NCI-H510A (cell line): ENCODE measurements around the gene SETD3.
"Not testable (repeated sequence)": the region's sequence is repeated elsewhere in the genome, so short reads cannot be mapped to it uniquely, and the experiment has no call there.

Source experiments
- DNase-seq: peaks from one replicate; lab custom pipeline; 2025; lab: John Stamatoyannopoulos, UW

Gene SETD3

DNA sequence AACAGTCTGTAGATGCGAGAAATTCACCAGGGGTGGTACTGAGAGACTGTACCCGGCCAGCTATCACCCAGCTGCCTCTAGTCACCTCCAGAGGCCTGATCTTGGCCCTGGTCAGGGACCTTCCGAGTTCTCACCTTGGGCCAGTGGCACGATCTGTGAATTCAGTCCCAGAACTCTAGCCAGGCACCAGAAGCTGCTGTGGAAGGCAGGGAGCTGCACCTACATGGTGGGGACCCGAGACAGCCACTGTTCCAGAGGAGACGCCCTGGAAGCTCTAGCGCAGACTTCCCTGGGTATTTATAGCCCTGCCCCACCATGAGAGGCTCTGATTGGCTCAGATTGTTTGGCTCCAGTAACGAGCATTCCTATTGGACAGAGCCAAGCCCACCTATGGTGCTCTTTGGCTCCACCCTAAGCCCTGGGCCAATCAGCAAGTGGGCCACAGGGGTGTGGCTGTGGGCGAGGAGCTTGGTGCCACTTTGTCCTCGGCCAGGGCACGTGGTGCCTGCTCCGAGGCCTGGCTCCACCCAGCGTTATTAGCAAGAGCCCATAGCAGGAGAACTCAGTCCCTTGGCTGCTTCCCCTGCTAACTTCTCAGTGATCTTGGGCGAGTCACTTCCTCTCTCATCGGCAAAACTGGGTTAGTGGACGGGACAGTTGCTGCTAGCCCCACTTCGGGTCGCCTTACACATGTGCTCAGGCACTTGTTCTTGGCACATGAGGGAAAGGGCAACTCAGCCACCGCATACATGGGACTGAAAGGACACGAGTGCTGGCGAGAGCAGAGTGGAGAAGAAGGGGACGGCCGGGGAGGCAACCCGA, 119.7 kb downstream of the SETD3 start:
- DNase-seq: no peak

DNA sequence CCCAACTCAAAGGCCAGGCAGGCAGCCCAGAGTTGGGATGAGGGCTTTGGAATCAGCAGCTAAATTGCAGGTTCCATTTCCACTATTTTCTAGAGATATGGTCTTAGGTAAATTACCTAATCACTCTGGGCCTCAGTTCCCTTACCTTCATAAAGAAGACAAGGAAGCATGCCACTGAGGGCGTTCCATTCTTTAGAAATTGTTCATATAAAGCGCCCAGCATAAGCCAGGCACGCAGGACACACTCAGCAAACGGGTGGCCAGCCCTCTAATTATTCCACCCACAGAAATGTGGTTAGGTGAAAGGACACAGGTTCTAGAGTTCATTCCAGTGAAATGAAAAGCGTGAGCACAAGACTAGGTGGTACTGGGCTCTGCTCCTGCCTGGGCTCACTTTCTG, 120.8 kb downstream of the SETD3 start:
- no peak for DNase-seq

DNA sequence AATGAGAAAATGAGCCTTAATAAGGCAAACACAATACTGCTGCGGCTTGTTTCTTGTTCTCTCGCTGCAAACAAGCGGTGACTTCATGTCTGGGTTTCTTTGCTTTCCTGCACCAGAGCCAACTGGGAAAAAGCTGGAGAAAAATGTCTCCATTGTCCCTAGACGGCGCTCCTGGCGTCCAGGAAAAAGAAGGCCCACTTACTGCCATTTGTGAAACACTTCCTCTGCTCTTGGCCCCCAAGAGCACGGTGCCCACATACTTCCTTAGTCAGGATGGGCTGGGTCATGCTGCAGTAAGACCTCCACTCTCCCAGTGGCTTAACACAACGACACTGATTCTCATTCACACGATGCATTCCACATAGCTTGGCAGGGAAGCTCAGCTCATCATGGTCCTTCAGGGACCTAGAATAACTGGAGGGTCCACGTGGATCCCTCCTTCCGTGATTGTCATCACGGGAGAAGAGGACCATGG, 122.7 kb downstream of the SETD3 start:
- DNase-seq: no peak

DNA sequence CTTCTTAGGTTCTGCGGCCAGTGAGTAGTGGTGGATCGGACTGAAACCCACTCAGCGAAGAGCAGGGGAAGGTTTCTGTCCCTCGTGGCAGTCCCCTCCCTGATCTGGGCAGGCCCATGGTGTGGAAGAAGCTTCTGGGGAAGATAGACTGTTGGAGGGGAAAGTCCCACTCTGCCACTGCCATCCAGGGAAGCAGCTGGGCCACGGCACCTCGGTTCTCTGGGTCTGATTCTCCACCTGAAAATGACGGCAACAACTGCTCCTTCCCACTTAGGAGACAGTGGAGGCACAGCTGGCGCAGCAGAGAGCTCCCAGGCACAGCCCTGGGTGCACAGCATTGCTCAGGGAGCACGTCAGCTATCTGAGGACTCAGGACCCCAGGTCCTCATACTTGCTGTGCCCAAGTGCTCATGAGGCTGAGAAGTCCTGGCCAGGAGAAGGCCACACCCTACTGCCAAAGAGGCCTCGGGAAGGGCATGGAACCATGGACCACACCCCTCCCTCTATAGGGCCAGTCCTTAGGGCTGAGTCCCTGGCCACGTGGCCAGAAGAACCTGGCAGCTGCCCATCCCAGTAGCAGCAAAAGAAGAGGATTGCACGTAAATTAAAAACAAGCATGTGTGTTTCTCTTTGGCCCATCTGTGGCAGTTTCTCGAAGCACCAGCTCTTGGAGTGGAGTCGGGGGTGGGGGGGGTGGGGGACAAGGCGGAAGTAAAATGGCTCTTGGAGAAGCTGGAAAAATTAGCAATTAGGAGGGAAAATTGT, 123.3 kb downstream of the SETD3 start:
- no peak for DNase-seq

DNA sequence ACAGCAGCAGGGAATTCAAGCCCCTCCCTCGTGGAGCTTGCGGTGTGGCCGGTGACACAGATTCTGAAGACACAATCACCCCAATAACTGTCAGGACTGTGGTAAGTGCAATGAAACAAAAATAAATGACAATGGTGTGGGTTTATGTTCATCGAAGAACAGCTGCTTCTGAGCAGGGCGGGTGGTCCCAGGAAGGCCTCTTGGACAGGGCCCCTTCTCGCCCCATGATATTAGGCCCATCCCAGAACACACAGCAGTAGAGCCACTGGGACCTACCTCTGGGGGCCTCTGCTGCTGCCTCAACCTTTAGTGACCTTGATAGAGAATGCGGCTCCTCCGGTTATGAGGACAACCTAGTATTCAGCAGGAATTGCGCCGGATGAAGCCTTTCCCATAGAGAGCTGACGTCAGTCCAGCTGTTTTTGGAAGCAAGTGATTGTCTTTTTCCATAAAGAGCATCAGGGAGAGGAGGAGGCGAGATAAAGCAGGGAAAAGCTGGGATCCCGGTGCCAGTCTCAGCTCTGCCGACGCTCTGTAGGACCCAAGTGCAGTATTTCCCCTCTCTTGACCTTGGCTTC, 124.5 kb downstream of the SETD3 start:
- no peak for DNase-seq

DNA sequence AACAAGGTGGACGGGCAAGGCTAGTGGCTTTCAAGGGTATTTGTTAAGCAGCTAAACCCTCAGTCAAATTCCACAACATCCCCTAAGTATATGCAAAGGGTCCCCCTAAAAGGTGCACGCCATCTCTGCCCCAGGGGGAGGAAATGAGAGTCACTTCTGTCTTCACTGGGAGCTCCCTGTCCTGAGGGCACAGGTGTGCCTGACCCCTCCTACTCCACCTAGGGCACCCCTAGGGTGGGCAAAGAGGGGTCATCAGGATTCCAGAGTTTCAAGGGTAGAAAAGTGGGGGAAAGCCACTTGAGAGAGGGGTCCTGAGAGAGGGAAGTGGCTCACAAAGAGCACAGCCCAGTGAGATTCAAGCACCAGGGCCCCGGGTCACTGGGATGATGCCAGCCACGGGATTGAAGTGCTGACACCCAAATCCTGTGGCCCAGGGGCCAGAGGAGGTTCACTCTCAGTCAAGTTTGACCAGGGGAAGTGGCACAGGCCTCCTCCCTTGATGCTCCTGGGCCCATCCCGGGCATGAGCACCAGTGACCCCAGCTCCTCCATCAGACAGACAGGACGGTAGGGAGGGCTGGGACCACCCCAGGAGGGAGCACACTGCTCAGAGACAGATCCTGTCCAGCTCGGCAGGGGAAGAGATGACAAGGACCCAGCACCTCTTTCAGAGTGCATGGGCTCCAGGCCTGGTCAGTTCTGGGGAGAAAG, 126.3 kb downstream of the SETD3 start:
- no peak for DNase-seq

DNA sequence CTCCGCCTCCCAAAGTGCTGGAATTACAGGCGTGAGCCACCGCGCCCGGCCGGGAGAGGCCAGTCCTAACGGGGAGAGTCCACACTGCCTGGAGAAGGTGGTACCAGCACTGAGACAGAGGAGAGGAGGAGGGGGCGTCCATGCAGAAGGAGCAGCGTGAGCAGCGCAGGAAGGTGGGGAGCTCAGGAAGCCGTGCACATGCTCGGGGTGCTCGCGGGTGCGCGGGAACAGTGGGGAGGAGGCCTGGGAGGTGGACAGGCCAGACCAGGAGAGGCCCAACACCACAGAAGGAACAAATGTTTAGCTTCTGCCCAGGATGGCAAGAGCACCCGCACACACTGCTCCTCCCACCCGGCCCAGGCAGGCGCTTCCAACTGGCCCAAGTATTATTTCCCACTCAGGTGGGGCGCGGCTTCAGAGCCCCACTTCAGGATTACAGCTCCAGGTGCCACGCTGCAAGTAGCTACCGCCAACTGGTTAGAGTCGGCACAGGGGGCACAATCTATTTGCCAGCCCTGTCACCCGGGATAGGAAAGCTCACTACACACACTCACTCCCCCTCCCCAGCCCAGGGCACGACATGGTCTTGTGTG, 127.9 kb downstream of the SETD3 start:
- DNase-seq: no peak

DNA sequence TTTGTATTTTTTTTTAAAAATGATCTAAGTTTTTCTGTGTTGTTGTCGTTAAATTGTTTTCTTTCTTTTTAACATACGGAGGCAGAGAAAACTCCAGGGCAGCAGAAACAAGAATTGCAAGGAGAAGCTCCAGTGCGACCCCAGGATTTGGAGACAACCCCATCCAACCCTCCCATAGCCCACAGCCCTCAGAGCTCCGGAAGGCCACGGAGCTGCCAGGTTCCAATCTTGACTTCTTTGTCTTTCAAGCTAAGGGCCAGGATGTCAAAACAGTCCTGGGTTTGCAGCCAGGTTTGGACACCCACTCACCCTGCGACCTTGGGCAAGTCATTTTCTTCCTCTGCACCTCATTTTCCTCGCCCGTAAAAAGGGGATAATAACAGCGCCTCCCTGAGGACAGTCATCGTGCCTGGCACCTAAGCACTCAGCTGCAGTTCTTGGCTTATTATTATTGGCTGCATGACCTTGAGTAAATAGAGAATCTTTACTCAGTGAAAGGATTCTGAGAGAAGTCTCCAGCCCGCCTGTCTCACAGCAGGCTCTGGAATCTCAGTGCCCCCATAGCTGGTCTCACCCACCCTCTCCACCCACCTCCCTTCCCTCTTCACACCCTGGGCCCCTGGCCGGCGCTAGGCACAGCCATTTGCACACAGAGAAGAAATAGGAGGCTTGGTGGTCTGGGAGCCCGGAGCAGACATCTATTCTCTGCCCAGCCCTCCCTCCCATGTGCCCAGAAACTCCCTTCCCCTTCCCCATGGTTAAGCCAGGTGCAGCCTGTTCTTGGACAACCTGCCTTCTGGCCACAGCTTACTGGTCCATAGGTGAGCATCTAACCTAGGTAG, 129.3 kb downstream of the SETD3 start:
- DNase-seq: no peak

DNA sequence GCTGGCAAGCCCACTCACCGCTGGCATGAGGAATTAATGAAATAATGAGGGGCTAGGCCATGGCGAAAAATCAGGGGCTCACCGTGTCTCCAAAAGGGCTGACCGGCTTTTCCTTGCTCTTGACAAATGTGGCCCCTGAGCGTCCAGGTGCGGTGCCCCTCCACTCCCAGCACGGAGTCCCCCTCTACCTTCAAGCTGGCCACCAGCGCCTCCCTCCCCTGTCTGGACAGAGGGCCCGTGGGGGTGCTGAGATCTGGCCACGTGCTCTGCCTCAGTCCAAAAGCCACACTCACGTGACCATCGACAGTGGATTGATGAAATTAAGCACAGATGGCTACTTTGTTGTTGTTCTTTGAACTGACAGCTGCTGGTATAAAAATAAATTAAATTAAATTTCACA, 129.9 kb downstream of the SETD3 start:
- no peak for DNase-seq

DNA sequence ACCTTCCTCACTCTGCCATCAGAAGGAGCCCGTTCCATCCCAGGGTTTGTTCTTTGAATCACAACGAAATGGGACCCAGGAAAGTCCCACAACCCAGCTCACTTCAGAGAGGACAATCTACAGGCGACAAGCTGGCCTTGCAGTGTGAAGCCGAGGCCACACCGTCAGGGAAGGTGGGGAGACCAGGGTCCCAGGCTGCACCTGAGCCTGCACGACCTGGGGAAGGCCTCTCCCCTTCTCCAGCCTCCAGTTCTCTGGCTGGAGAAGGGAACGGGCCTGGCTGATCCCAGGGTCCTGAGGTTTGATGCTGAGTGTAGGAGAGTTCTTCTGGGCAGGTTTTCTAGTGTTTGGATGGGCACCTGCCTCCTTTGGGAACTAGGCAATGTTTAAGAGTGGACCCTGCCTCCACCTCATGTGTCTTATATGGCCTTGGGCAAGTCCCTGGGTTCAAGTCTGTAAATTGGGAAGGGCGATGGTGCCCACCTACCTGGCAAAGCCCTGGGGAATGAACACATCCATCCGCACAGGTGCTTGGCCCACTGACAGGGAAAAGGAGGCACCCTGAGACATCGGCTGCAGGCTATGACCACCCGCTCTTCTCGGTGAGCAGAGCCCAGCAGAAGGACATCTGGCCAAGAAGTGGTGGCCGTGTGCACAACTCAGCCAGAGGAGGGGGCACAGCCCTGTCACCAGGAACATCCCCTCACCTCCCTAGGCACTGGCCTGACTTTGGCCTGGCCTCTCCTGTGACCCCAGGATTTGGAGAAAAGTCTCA, 130.8 kb downstream of the SETD3 start:
- DNase-seq: no peak

DNA sequence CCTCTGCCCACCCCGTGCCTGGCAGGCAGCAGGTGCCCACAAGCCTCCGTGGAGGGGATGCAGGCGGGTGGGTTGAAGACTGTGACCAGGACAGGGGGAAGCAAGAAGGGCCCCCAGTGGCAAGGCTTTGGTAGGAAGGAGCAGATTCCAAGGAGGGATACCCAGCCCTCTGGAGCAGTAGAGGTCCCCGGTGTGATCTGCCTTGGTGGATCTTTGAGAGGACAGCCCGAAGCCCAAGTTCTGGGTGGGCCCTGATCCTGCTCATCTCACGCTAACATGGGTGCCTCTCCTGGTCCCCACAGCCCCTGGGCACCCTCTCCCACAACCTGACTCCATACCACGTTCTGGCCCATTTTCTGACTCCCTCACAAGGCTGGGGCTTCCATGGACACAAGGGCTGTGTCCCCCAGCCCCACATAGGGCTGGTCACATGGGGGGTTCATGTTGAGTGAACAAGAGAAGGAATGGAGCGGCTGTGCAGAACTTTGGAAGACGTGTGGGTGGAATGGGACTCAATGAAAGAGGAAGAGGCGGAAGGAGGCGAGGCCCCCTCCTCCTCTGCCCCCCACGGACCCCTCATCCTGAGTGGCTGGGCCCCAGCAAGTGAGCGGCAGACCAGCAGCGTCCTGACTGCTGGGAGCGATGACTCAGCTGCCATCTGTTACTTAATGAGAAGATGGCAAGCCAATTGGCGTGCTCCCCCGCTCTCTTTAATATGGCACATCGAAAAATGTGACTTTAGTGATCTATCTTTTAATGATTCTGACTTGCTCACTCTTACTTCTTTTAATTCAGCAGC, 131.6 kb downstream of the SETD3 start:
- DNase-seq: no peak

DNA sequence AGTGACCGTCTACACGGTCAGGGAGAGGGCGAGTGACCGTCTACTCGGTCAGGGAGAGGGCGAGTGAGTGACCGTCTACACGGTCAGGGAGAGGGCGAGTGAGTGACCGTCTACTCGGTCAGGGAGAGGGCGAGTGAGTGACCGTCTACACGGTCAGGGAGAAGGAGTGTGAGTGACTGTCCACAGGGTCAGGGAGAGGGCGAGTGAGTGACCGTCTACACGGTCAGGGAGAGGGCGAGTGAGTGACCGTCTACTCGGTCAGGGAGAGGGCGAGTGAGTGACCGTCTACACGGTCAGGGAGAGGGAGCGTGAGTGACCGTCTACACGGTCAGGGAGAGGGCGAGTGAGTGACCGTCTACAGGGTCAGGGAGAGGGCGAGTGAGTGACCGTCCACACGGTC, 132.4 kb downstream of the SETD3 start:
- DNase-seq: not testable (repeated sequence)
